Activated CD8-positive, alpha-beta T cell treated with anti-CD3 and anti-CD28 coated beads for 36 hours (primary cell): ENCODE measurements around the gene GLIPR2. TPM values are rescaled to one million over a fixed set of nuclear protein-coding genes. Genes with fewer than 3 reads are reported as not detected.

Source experiments
- ATAC-seq: fragments of 200-7000 bp; cut with Tn5 transposase; one replicate; pipeline ENCODE4 v1.10.0; 2021; ENCODE audit warnings: mild to moderate bottlenecking, moderate library complexity
- CTCF ChIA-PET: fragments of 350-600 bp; sonication (Branson Sonifier 250); formaldehyde crosslinking; loops from one replicate; lab custom pipeline; 2021; ENCODE audit warnings: antibody characterized with exemption; lab: Charles Lee
- POLR2A ChIA-PET: fragments of 350-600 bp; sonication (Branson Sonifier 250); formaldehyde crosslinking; loops from one replicate; lab custom pipeline; 2021; ENCODE audit warnings: antibody characterized with exemption; lab: Charles Lee
- DNase-seq: peaks from one replicate; pipeline ENCODE4 v3.0.0-alpha.2; 2020
- H3K27ac Mint-ChIP-seq: one replicate; pipeline ENCODE4 v1.8.0; 2021; ENCODE audit warnings: mild to moderate bottlenecking, mixed read lengths
- H3K27me3 Mint-ChIP-seq: one replicate; pipeline ENCODE4 v1.8.0; 2021; ENCODE audit warnings: mixed read lengths
- H3K36me3 Mint-ChIP-seq: one replicate; pipeline ENCODE4 v1.8.0; 2021; ENCODE audit warnings: low read depth, mixed read lengths
- H3K4me1 Mint-ChIP-seq: one replicate; pipeline ENCODE4 v1.8.0; 2021; ENCODE audit warnings: low read depth, mixed read lengths
- H3K4me3 Mint-ChIP-seq: one replicate; pipeline ENCODE4 v1.8.0; 2021; ENCODE audit warnings: mild to moderate bottlenecking, moderate library complexity, mixed read lengths
- H3K9me3 Mint-ChIP-seq: one replicate; pipeline ENCODE4 v1.8.0; 2021; ENCODE audit warnings: mixed read lengths
- CTCF ChIP-seq: fragments of 200-600 bp; IDR thresholded peaks from one replicate; pipeline ENCODE4 v1.8.0; 2022; ENCODE audit warnings: antibody characterized with exemption, mild to moderate bottlenecking
- intact Hi-C: fragments of 100-400 bp; cut with micrococcal nuclease; formaldehyde crosslinking; loops from one replicate; pipeline ENCODE4 v1.10.0; 2022
- total RNA-seq, 2 experiments: library from RNA; stranded (reverse); gene quantifications; one replicate each; pipeline ENCODE4 v1.2.3, GENCODE V29; 2021

Gene GLIPR2
- total RNA-seq, 2 experiments from 2014 or later, result 12.2 to 13.6 TPM

- Mint-ChIP-seq H3K36me3 (peaks cover 25% of the 10 kb centered on the region), H3K4me3 (peak overlapping the region; percentile 68), H3K9me3 (peaks cover 13% of the 10 kb centered on the region), H3K27me3 (no peaks in the 10 kb centered on the region), H3K27ac (peak overlapping the region; percentile 93), H3K4me1 (peaks cover 92% of the 10 kb centered on the region)
- no peak for TF ChIP-seq CTCF
- peak; percentile 35 for DNase-seq
- intact Hi-C loops, result no loop called here
- POLR2A ChIA-PET, result interaction anchor here (0.5 kb wide), 1 partner anchor 42 kb away, joined by 3 read pairs; no protein-coding TSS in a partner anchor
- ATAC-seq, result peak; percentile 34
- CTCF ChIA-PET, result interaction anchor here (0.6 to 3.7 kb wide), 7 partner anchors 13 to 136 kb away, joined by 3 to 20 read pairs (median 4); partner anchors contain the start of gene CLTA
These were observed 8.0 kb downstream of the GLIPR2 start for GRCh38 chr9:36144309-36145232.

- peaks cover 25% of the 10 kb centered on the region for H3K36me3 Mint-ChIP-seq
- ATAC-seq (no peak), DNase-seq (no peak)
- no peak overlapping the region for H3K4me3 Mint-ChIP-seq
- H3K27ac Mint-ChIP-seq, result no peak overlapping the region
- no peaks in the 10 kb centered on the region for H3K27me3 Mint-ChIP-seq
- peaks cover 89% of the 10 kb centered on the region for H3K4me1 Mint-ChIP-seq
- peaks cover 13% of the 10 kb centered on the region for H3K9me3 Mint-ChIP-seq
- CTCF ChIA-PET, result no interaction called here
- POLR2A ChIA-PET, result interaction anchor here (1.0 kb wide), 1 partner anchor 9 kb away, joined by 4 read pairs; the partner anchor contains the start of gene GLIPR2
- TF ChIP-seq CTCF, result no peak
- intact Hi-C loops, result no loop called here
These were observed 9.4 kb downstream of the GLIPR2 start for GRCh38 chr9:36145970-36146369.

- ChIA-PET CTCF (interaction anchor here (1.0 to 1.4 kb wide), 2 partner anchors 43 to 44 kb away, joined by 4 to 5 read pairs; partner anchors contain the start of gene CLTA), POLR2A (interaction anchor here (1.0 to 2.4 kb wide), 2 partner anchors 7 to 10 kb away, joined by 4 to 23 read pairs; partner anchors contain the start of gene GLIPR2)
- peaks cover 13% of the 10 kb centered on the region for H3K9me3 Mint-ChIP-seq
These were observed 10.1 kb downstream of the GLIPR2 start for GRCh38 chr9:36146651-36147050.

GRCh38 chr9:36147441-36148175, 11.1 kb downstream of the GLIPR2 start:
- Mint-ChIP-seq H3K36me3 (peaks cover 28% of the 10 kb centered on the region), H3K4me1 (peaks cover 88% of the 10 kb centered on the region), H3K27ac (peak overlapping the region; percentile 11), H3K27me3 (no peaks in the 10 kb centered on the region), H3K9me3 (peaks cover 13% of the 10 kb centered on the region), H3K4me3 (no peak overlapping the region)
- POLR2A ChIA-PET, result interaction anchor here (2.4 to 2.5 kb wide), 2 partner anchors 8 to 11 kb away, joined by 10 to 23 read pairs; partner anchors contain the start of gene GLIPR2
- DNase-seq (no peak), ATAC-seq (no peak)
- CTCF ChIA-PET, result interaction anchor here (1.0 to 1.4 kb wide), 6 partner anchors 8 to 45 kb away, joined by 4 to 7 read pairs (median 6); partner anchors contain the start of gene CLTA
- no peak for TF ChIP-seq CTCF
- intact Hi-C loops, result no loop called here

More at GRCh38 chr9:36146651-36147050, 10.1 kb downstream of the GLIPR2 start:
- Mint-ChIP-seq H3K36me3 (peaks cover 25% of the 10 kb centered on the region), H3K27me3 (no peaks in the 10 kb centered on the region), H3K4me3 (no peak overlapping the region), H3K4me1 (peaks cover 90% of the 10 kb centered on the region), H3K27ac (no peak overlapping the region)
- no peak for TF ChIP-seq CTCF
- intact Hi-C loops, result no loop called here
- DNase-seq, result no peak
- ATAC-seq, result no peak
